Liver (tissue), 3 donors: ENCODE measurements around the gene GALNT10.

Experiments used
- ATF3 ChIP-seq: IDR thresholded peaks from 2 replicates; pipeline ENCODE4 v1.6.1; 2016; ENCODE audit warnings: antibody characterized with exemption
- FOXA1 ChIP-seq: IDR thresholded peaks from 2 replicates; pipeline ENCODE4 v1.6.1; 2016; ENCODE audit warnings: antibody characterized with exemption
- GABPA ChIP-seq, 2 donors: IDR thresholded peaks in 1 of 2; conservative IDR thresholded peaks in 1 of 2; 2 replicates each; pipeline ENCODE4 v1.6.1; 2016; ENCODE audit warnings: antibody characterized with exemption in 2 of 2, mild to moderate bottlenecking in 1 of 2, moderate library complexity in 1 of 2
- HNF4G ChIP-seq: IDR thresholded peaks from 2 replicates; pipeline ENCODE4 v1.6.1; 2016; ENCODE audit warnings: antibody characterized with exemption
- MAX ChIP-seq: IDR thresholded peaks from 2 replicates; pipeline ENCODE4 v1.6.1; 2016; ENCODE audit warnings: antibody characterized with exemption
- NR2F2 ChIP-seq: IDR thresholded peaks from 2 replicates; pipeline ENCODE4 v1.6.1; 2016; ENCODE audit warnings: antibody characterized with exemption
- RAD21 ChIP-seq, 2 donors: IDR thresholded peaks; 2 replicates each; pipeline ENCODE4 v1.6.1; 2016; ENCODE audit warnings: antibody characterized with exemption in 2 of 2, mild to moderate bottlenecking in 2 of 2
- REST ChIP-seq: IDR thresholded peaks from 2 replicates; pipeline ENCODE4 v1.6.1; 2016; ENCODE audit warnings: antibody characterized with exemption, mild to moderate bottlenecking
- SP1 ChIP-seq: IDR thresholded peaks from 2 replicates; pipeline ENCODE4 v1.6.1; 2018; ENCODE audit warnings: antibody characterized with exemption, mild to moderate bottlenecking
- TAF1 ChIP-seq: conservative IDR thresholded peaks from 2 replicates; pipeline ENCODE4 v1.6.1; 2016; ENCODE audit warnings: antibody characterized with exemption, mild to moderate bottlenecking
- YY1 ChIP-seq: IDR thresholded peaks from 2 replicates; pipeline ENCODE4 v1.6.1; 2016; ENCODE audit warnings: antibody characterized with exemption, mild to moderate bottlenecking
- TF ChIP-seq, protein P1 (sequence below): fragments of 150-350 bp; IDR thresholded peaks from 2 replicates; pipeline ENCODE4 v1.5.1; 2017; ENCODE audit warnings: improper control_type of control experiment, low read depth, low read length; ENCODE audit not compliant: missing input control
- TF ChIP-seq, protein P2 (sequence below): IDR thresholded peaks from 2 replicates; pipeline ENCODE4 v1.6.1; 2016; ENCODE audit warnings: antibody characterized with exemption
- donor health status: healthy.
- donor health status: healthy.

DNA sequence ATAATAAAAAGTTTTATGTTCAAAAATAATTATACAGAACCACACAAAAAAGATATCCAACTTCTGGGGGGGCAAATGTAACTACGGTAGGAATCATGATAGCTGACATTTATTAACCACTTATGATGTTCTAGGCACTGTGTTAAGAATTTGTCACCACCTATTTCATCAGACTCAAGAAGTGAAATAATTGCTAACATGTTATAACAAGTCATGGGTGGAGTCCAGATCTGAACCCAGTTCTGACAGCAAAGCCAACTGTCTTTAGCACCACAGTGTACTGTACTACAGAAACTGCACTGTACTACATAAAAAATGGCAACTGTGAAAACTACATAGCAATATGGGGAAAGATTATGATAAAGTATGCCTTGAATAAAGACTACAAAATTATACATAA lies 252.3 kb downstream of the GALNT10 start:
- TF ChIP-seq MAX, result no peak
- TF ChIP-seq, protein P1, sequence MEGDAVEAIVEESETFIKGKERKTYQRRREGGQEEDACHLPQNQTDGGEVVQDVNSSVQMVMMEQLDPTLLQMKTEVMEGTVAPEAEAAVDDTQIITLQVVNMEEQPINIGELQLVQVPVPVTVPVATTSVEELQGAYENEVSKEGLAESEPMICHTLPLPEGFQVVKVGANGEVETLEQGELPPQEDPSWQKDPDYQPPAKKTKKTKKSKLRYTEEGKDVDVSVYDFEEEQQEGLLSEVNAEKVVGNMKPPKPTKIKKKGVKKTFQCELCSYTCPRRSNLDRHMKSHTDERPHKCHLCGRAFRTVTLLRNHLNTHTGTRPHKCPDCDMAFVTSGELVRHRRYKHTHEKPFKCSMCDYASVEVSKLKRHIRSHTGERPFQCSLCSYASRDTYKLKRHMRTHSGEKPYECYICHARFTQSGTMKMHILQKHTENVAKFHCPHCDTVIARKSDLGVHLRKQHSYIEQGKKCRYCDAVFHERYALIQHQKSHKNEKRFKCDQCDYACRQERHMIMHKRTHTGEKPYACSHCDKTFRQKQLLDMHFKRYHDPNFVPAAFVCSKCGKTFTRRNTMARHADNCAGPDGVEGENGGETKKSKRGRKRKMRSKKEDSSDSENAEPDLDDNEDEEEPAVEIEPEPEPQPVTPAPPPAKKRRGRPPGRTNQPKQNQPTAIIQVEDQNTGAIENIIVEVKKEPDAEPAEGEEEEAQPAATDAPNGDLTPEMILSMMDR, result no peak
- TF ChIP-seq ATF3, result no peak
- TF ChIP-seq TAF1, result no peak
- TF ChIP-seq, protein P2, sequence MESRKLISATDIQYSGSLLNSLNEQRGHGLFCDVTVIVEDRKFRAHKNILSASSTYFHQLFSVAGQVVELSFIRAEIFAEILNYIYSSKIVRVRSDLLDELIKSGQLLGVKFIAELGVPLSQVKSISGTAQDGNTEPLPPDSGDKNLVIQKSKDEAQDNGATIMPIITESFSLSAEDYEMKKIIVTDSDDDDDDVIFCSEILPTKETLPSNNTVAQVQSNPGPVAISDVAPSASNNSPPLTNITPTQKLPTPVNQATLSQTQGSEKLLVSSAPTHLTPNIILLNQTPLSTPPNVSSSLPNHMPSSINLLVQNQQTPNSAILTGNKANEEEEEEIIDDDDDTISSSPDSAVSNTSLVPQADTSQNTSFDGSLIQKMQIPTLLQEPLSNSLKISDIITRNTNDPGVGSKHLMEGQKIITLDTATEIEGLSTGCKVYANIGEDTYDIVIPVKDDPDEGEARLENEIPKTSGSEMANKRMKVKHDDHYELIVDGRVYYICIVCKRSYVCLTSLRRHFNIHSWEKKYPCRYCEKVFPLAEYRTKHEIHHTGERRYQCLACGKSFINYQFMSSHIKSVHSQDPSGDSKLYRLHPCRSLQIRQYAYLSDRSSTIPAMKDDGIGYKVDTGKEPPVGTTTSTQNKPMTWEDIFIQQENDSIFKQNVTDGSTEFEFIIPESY, result no peak
- no peak for TF ChIP-seq GABPA (IDR thresholded peaks at IDR 0.05 in 1 of 2, conservative IDR thresholded peaks at IDR 0.05 in 1 of 2)
- no peak for TF ChIP-seq YY1
- TF ChIP-seq FOXA1, result no peak
- no peak for TF ChIP-seq SP1
- no peak for TF ChIP-seq NR2F2
- TF ChIP-seq REST, result no peak
- TF ChIP-seq HNF4G, result no peak
- no peak for TF ChIP-seq RAD21 (IDR thresholded peaks at IDR 0.05)
